PC-9 (cell line): ENCODE measurements around the gene PPM1H.

Experiments
- EZH2 ChIP-seq: fragments of 200-600 bp; sonication (generic); IDR thresholded peaks from 2 replicates; pipeline ENCODE4 v1.8.0; 2017; ENCODE audit warnings: antibody characterized with exemption, low read depth
- TF ChIP-seq, protein P1 (sequence below): fragments of 200-600 bp; sonication (generic); conservative IDR thresholded peaks from 2 replicates; pipeline ENCODE4 v1.6.1; 2017; ENCODE audit warnings: mixed run types, antibody characterized with exemption, mild to moderate bottlenecking, moderate library complexity

DNA sequence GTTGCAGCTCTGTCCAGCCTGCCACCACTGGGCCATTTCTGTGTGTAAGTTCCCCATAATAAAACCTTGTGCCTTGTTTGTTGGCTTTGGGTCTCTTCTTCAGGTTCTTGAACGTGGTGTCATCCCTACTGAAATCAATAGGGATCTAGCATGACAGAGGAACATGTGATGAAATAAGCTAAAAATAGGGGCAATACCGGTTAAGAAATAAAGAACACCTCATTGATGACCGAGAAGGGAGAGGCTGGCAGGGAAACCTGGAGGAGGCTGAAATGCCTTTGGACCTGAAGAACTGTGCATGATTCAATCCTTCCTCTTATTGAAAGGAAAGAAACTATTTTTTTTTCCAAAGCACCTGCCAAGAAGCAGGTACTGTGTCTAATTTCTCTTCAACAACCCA lies 172.3 kb downstream of the PPM1H start:
- TF ChIP-seq, protein P1, sequence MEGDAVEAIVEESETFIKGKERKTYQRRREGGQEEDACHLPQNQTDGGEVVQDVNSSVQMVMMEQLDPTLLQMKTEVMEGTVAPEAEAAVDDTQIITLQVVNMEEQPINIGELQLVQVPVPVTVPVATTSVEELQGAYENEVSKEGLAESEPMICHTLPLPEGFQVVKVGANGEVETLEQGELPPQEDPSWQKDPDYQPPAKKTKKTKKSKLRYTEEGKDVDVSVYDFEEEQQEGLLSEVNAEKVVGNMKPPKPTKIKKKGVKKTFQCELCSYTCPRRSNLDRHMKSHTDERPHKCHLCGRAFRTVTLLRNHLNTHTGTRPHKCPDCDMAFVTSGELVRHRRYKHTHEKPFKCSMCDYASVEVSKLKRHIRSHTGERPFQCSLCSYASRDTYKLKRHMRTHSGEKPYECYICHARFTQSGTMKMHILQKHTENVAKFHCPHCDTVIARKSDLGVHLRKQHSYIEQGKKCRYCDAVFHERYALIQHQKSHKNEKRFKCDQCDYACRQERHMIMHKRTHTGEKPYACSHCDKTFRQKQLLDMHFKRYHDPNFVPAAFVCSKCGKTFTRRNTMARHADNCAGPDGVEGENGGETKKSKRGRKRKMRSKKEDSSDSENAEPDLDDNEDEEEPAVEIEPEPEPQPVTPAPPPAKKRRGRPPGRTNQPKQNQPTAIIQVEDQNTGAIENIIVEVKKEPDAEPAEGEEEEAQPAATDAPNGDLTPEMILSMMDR = no peak
- TF ChIP-seq EZH2 = no peak
